Osteocyte (in vitro differentiated cells): ENCODE results near the gene ESM1. TPM values are rescaled to one million over a fixed set of nuclear protein-coding genes. Genes with fewer than 3 reads are reported as not detected.
A peak's percentile ranks its signal among the peaks of the same experiment; 100 is the strongest.

Source experiments
- DNase-seq: peaks from one replicate; pipeline ENCODE4 v3.0.0; 2021; ENCODE audit warnings: mixed read lengths; ENCODE audit not compliant: unreplicated experiment; ENCODE audit errors: extremely low spot score
- H3K27ac Mint-ChIP-seq: one replicate; pipeline ENCODE4 v1.8.0; 2021; ENCODE audit warnings: mild to moderate bottlenecking, mixed read lengths; ENCODE audit not compliant: unreplicated experiment
- H3K27me3 Mint-ChIP-seq: one replicate; pipeline ENCODE4 v1.8.0; 2021; ENCODE audit warnings: mixed read lengths; ENCODE audit not compliant: unreplicated experiment
- H3K36me3 Mint-ChIP-seq: one replicate; pipeline ENCODE4 v1.8.0; 2021; ENCODE audit warnings: mixed read lengths; ENCODE audit not compliant: unreplicated experiment
- H3K4me1 Mint-ChIP-seq: one replicate; pipeline ENCODE4 v1.8.0; 2021; ENCODE audit warnings: mixed read lengths; ENCODE audit not compliant: unreplicated experiment
- H3K4me3 Mint-ChIP-seq: one replicate; pipeline ENCODE4 v1.8.0; 2021; ENCODE audit warnings: mild to moderate bottlenecking, moderate library complexity, mixed read lengths; ENCODE audit not compliant: unreplicated experiment
- H3K9me3 Mint-ChIP-seq: one replicate; pipeline ENCODE4 v1.8.0; 2021; ENCODE audit warnings: mixed read lengths; ENCODE audit not compliant: unreplicated experiment
- long read RNA-seq: library from polyadenylated mRNA; unstranded; transcript quantifications from one replicate; pipeline ENCODE4 v2.0.0, GENCODE V29; 2021
- total RNA-seq: library from RNA; stranded (reverse); gene quantifications from 2 replicates; pipeline ENCODE4 v1.2.1, GENCODE V29; 2021
- TF ChIP-seq, protein P1 (sequence below): fragments of 200-600 bp; sonication (generic); IDR thresholded peaks from 2 replicates; pipeline ENCODE4 v1.5.0; 2021; ENCODE audit warnings: antibody characterized with exemption, mild to moderate bottlenecking, moderate library complexity

The ESM1 gene, protein sequence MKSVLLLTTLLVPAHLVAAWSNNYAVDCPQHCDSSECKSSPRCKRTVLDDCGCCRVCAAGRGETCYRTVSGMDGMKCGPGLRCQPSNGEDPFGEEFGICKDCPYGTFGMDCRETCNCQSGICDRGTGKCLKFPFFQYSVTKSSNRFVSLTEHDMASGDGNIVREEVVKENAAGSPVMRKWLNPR
- 0.35 and 0.73 TPM in 2 replicates for total RNA-seq
- long read RNA-seq: 0 reads

DNA sequence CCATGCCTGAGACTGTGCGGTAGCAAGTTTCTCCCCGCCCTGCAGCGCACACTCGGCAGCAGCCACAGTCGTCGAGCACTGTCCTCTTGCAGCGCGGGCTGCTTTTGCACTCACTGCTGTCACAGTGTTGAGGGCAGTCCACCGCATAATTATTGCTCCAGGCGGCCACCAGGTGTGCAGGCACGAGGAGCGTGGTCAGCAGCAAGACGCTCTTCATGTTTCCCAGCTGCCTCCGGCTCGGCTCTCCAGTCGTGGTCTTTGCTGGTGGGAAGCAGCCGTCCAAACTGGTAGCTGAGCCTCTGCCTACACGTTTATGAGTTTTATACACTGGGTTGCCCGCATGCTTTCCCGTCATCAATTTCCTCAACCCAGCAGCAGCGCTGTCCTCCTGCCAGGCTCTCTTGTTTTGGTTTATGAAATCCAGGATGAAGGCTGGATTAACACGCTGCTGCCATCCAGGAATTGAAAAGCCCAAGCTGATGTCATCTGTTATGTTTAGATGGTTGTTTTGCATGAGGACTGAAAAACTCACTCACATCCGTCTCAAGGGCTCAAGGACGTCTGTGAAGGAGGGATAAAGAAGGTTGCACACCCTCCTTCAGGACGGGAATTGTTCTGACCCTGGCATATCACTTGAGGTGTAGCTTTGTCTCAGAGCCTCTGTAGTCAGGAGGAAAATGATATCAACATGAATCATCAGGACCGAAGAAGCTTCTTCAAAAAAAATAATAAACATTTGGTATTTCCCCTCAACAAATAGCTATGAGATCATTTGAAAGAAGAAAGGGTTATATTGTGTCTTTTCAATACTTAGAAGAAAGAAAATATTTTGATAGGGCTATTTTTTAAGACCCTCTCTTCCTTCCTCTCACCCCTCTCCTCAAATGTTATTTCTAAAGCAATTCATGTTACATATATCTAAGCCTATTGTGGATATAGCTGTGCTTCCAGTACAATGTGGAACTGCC is at the start of gene ESM1:
Gene ESM1 (minus strand): TSS at position 293 of the 968 bp plus-strand sequence. CDS start 76 bp downstream, at position 217.
- peak within 1 kb of the TSS; percentile 52 for H3K4me3 Mint-ChIP-seq
- no peaks in the 10 kb centered on the region for H3K36me3 Mint-ChIP-seq
- H3K27me3 Mint-ChIP-seq: peaks cover 9% of the 10 kb centered on the region
- no peaks in the 10 kb centered on the region for H3K9me3 Mint-ChIP-seq
- H3K4me1 Mint-ChIP-seq: peaks cover 19% of the 10 kb centered on the region
- TF ChIP-seq, protein P1, sequence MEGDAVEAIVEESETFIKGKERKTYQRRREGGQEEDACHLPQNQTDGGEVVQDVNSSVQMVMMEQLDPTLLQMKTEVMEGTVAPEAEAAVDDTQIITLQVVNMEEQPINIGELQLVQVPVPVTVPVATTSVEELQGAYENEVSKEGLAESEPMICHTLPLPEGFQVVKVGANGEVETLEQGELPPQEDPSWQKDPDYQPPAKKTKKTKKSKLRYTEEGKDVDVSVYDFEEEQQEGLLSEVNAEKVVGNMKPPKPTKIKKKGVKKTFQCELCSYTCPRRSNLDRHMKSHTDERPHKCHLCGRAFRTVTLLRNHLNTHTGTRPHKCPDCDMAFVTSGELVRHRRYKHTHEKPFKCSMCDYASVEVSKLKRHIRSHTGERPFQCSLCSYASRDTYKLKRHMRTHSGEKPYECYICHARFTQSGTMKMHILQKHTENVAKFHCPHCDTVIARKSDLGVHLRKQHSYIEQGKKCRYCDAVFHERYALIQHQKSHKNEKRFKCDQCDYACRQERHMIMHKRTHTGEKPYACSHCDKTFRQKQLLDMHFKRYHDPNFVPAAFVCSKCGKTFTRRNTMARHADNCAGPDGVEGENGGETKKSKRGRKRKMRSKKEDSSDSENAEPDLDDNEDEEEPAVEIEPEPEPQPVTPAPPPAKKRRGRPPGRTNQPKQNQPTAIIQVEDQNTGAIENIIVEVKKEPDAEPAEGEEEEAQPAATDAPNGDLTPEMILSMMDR: no peak
- H3K27ac Mint-ChIP-seq: no peak within 1 kb of the TSS
- DNase-seq: no peak

DNA sequence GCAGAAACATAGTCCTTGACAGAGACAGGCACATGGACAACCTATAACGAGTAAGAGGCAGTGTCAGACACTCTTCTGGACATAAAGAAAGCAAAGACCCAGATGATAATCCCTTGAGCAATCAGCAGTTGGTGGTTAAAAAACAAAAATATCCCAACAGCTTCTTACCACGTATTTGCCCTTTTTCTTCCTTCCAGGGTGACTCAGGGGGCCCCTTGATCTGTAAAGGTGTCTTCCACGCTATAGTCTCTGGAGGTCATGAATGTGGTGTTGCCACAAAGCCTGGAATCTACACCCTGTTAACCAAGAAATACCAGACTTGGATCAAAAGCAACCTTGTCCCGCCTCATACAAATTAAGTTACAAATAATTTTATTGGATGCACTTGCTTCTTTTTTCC is 48.2 kb upstream of the ESM1 start:
- Mint-ChIP-seq H3K9me3 (no peaks in the 10 kb centered on the region), H3K36me3 (no peaks in the 10 kb centered on the region), H3K27ac (no peak overlapping the region), H3K27me3 (no peaks in the 10 kb centered on the region), H3K4me3 (no peak overlapping the region), H3K4me1 (peaks cover 36% of the 10 kb centered on the region)
- TF ChIP-seq, protein P1: no peak
- no peak for DNase-seq

DNA sequence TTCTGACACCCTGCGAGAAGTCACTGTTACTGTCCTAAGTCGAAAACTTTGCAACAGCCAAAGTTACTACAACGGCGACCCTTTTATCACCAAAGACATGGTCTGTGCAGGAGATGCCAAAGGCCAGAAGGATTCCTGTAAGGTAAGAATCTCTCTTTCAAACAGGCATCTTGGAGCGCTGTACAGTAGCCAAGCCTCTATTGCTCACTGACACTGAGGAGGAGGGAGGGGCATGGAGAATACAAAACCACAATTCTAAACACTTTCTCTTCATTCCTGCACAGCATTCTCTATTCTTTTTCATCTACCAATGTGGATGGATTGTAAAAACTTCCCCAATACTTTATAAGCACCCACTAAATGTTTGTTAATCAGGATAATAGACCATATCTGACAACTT is 46.1 kb upstream of the ESM1 start:
- Mint-ChIP-seq H3K27ac (no peak overlapping the region), H3K4me3 (no peak overlapping the region), H3K4me1 (peaks cover 33% of the 10 kb centered on the region), H3K27me3 (no peaks in the 10 kb centered on the region), H3K36me3 (no peaks in the 10 kb centered on the region), H3K9me3 (no peaks in the 10 kb centered on the region)
- TF ChIP-seq, protein P1: no peak
- DNase-seq: no peak

DNA sequence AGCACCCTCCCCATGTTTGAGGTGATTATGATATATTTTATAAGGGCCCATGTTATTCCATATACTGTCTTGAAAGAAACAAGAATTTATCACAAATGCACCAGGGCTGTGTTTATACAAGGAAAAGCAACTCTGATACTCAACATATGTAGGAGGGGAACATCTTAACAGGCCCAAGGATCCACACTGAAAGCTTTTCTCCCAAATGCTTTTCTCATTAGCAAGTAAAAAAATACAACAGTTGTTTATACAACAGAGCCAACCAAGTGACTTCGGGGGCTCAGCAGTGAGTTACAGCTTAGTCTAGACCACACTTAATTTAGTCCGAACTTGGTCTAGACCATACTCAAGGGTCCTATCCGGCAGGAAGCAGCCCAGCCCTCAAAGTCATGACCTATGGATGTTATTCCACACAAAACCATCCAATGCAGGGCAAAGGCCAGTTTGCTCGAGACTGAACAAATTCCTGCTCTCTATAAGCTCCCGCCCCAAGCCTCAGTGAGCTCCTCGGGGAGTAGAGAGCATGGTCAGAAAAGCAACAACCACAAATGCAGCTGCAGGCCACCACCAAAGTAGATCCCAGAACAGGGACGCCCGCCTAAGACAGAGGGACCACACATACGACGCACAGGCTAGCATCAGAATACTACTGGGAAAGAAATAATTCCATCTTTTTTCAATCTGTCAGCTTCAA is 45.4 kb upstream of the ESM1 start:
- Mint-ChIP-seq H3K27ac (peak overlapping the region; percentile 39), H3K4me3 (no peak overlapping the region), H3K36me3 (no peaks in the 10 kb centered on the region), H3K27me3 (no peaks in the 10 kb centered on the region), H3K4me1 (peaks cover 33% of the 10 kb centered on the region), H3K9me3 (no peaks in the 10 kb centered on the region)
- no peak for DNase-seq
- TF ChIP-seq, protein P1: no peak
